Breast epithelium (tissue), 4 donors: ENCODE measurements around the gene SEMA6D. TPM values are rescaled to one million over a fixed set of nuclear protein-coding genes. Genes with fewer than 3 reads are reported as not detected.
A peak's percentile ranks its signal among the peaks of the same experiment; 100 is the strongest.

Experiments
- DNase-seq, 2 donors: peaks; one replicate each; pipeline ENCODE4 v3.0.0-alpha.2; 2019; ENCODE audit warnings: low spot score in 2 of 2
- H3K27ac ChIP-seq, 2 donors: fragments of 200-600 bp; sonication (generic) in 1 of 2; one replicate each; pipeline ENCODE4 v1.5.1; 2016 to 2019; ENCODE audit warnings: mild to moderate bottlenecking in 1 of 2
- H3K27me3 ChIP-seq, 2 donors: fragments of 200-600 bp; sonication (generic) in 1 of 2; one replicate each; pipeline versions ENCODE4 v1.5.1 to v1.6.0; 2017 to 2019; ENCODE audit warnings: control low read depth in 1 of 2, mild to moderate bottlenecking in 1 of 2
- H3K36me3 ChIP-seq: fragments of 200-600 bp; one replicate; pipeline ENCODE4 v1.5.1; 2019
- H3K4me1 ChIP-seq, 2 donors: fragments of 200-600 bp; sonication (generic); one replicate each; pipeline ENCODE4 v1.5.1; 2016 to 2019; ENCODE audit warnings: control low read depth in 1 of 2
- H3K4me3 ChIP-seq, 3 donors: fragments of 200-600 bp; sonication (generic); 1 replicate in 2 of 3; 2 replicates in 1 of 3; pipeline ENCODE4 v1.5.1; 2016 to 2019; ENCODE audit warnings: mild to moderate bottlenecking in 3 of 3, moderate library complexity in 2 of 3
- H3K9me3 ChIP-seq, 2 donors: fragments of 200-600 bp; sonication (generic) in 1 of 2; one replicate each; pipeline ENCODE4 v1.5.1; 2016 to 2019; ENCODE audit warnings: control low read depth in 1 of 2
- CTCF ChIP-seq, 3 donors: fragments of 450-650 bp; IDR thresholded peaks; one replicate each; pipeline ENCODE4 v1.5.1; 2016 to 2017; ENCODE audit warnings: antibody characterized with exemption in 3 of 3, mild to moderate bottlenecking in 3 of 3, moderate library complexity in 3 of 3
- POLR2A ChIP-seq: fragments of 450-650 bp; IDR thresholded peaks from one replicate; pipeline ENCODE4 v1.6.1; 2016; ENCODE audit warnings: antibody characterized with exemption, mild to moderate bottlenecking, moderate library complexity
- POLR2AphosphoS5 ChIP-seq, 3 donors: sonication (generic); formaldehyde crosslinking; IDR thresholded peaks; one replicate each; pipeline ENCODE4 v1.6.1; 2017; ENCODE audit warnings: antibody characterized with exemption in 3 of 3
- intact Hi-C: fragments of 100-400 bp; cut with DNase I; formaldehyde crosslinking; loops from one replicate; pipeline ENCODE4 v1.15.1; 2023; ENCODE audit warnings: low total_unique reads
- total RNA-seq, 3 donors: library from RNA; depleted of rRNA; stranded (reverse); fragments of >200 nt; gene quantifications; one replicate each; pipeline ENCODE4 v1.1.0, GENCODE V29; 2016

SEMA6D gene
- total RNA-seq, 3 donors from 2014 or later: 3.0 to 22.8 (median 10.5) TPM

DNA sequence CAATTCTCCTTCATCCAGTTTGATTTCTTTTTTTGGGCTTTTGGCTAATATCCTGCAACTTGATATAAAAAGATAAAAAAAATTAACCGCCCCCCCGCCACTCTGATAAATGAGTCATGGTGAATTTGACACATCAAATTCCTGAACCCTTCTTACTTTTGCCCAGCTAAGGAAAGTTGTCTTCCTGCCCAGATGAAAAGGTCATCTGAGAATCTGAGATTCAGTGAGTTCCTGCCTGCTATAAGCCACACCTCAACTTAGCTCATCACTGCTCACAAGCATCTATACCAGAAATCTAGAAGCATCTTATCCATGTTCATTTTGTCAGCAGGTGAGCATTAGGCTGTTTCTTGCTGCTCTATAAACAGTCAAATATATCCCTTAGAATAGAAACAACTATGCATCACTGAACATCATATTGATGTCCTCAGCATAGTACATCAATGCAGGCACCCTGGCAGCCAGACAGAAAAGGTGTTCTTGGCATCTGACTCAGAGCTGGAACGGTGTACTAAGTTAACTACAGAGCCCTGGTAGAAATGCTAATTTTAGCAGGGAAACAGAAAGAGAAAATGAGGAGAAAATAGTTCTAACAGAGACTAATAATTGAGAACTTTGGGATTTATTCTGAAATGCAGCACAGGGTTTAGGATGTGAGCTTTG, 77.1 kb downstream of the SEMA6D start:
- Histone ChIP-seq H3K27me3 (no peaks in the 10 kb centered on the region), H3K4me3 (no peak overlapping the region), H3K36me3 (no peaks in the 10 kb centered on the region), H3K9me3 (no peaks in the 10 kb centered on the region), H3K27ac (no peak overlapping the region), H3K4me1 (no peaks in the 10 kb centered on the region)
- DNase-seq: no peak
- TF ChIP-seq CTCF (IDR thresholded peaks at IDR 0.05): no peak
- TF ChIP-seq POLR2AphosphoS5 (IDR thresholded peaks at IDR 0.05): no peak
- TF ChIP-seq POLR2A: no peak
- intact Hi-C loops: no loop called here

- Histone ChIP-seq H3K36me3 (no peaks in the 10 kb centered on the region), H3K4me3 (no peak overlapping the region), H3K27ac (no peak overlapping the region), H3K4me1 (no peaks in the 10 kb centered on the region), H3K9me3 (no peaks in the 10 kb centered on the region), H3K27me3 (no peaks in the 10 kb centered on the region)
- no peak for DNase-seq
- intact Hi-C loops: no loop called here
- no peak for TF ChIP-seq CTCF (IDR thresholded peaks at IDR 0.05)
- no peak for TF ChIP-seq POLR2A
- TF ChIP-seq POLR2AphosphoS5 (IDR thresholded peaks at IDR 0.05): no peak
Measured at GRCh38 chr15:47795864-47796263, 78.6 kb downstream of the SEMA6D start.

DNA sequence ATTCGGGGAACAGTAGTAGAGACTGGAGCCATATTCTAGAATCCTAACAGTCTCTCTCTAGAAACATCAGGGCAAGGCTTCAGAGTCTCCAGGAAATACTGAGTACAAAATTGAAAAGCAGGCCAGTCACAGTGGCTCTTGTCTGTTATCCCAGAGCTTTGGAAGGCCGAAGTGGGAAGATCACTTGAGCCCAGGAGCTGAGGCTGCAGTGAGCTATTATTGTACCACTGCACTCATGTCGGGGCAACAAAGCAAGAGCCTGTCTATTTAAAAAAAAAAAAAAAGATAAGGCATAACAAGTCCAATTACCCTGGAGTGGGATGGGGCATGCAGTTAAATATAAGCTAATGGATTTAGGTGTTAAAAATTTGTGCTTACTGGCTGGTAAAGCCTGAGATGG, 79.0 kb downstream of the SEMA6D start:
- Histone ChIP-seq H3K27me3 (no peaks in the 10 kb centered on the region), H3K27ac (no peak overlapping the region), H3K4me3 (no peak overlapping the region), H3K4me1 (no peaks in the 10 kb centered on the region), H3K9me3 (no peaks in the 10 kb centered on the region), H3K36me3 (no peaks in the 10 kb centered on the region)
- DNase-seq: no peak
- intact Hi-C loops: no loop called here
- TF ChIP-seq POLR2AphosphoS5 (IDR thresholded peaks at IDR 0.05) (no peak), POLR2A (no peak), CTCF (IDR thresholded peaks at IDR 0.05) (no peak)

- H3K27me3 ChIP-seq: no peaks in the 10 kb centered on the region
- no peak overlapping the region for H3K27ac ChIP-seq
- H3K4me3 ChIP-seq: no peak overlapping the region
- DNase-seq: no peak
- TF ChIP-seq POLR2AphosphoS5 (IDR thresholded peaks at IDR 0.05) (no peak), POLR2A (no peak), CTCF (IDR thresholded peaks at IDR 0.05) (no peak)
- no peaks in the 10 kb centered on the region for H3K4me1 ChIP-seq
- intact Hi-C loops: no loop called here
- H3K36me3 ChIP-seq: no peaks in the 10 kb centered on the region
- no peaks in the 10 kb centered on the region for H3K9me3 ChIP-seq
Measured at GRCh38 chr15:47796830-47797229, 79.5 kb downstream of the SEMA6D start.

GRCh38 chr15:47801522-47801921, 84.2 kb downstream of the SEMA6D start:
- DNase-seq: peak; percentile 54 to 67
- intact Hi-C loops: no loop called here
- Histone ChIP-seq H3K9me3 (no peaks in the 10 kb centered on the region), H3K4me1 (no peaks in the 10 kb centered on the region), H3K27me3 (no peaks in the 10 kb centered on the region), H3K4me3 (no peak overlapping the region), H3K36me3 (no peaks in the 10 kb centered on the region), H3K27ac (peak overlapping the region in 1 of 2 donors; percentile 32)
- TF ChIP-seq POLR2A (no peak), POLR2AphosphoS5 (IDR thresholded peaks at IDR 0.05) (no peak), CTCF (IDR thresholded peaks at IDR 0.05) (no peak)
